Measurements from ENCODE around the gene EPS8. TPM values are rescaled to one million over a fixed set of nuclear protein-coding genes. Genes with fewer than 3 reads are reported as not detected.

Gene EPS8
- polyA plus RNA-seq, 1 donor (not counting 4 experiments of a cell fraction or from before 2014, with no cell fraction given): 4.0 TPM

DNA sequence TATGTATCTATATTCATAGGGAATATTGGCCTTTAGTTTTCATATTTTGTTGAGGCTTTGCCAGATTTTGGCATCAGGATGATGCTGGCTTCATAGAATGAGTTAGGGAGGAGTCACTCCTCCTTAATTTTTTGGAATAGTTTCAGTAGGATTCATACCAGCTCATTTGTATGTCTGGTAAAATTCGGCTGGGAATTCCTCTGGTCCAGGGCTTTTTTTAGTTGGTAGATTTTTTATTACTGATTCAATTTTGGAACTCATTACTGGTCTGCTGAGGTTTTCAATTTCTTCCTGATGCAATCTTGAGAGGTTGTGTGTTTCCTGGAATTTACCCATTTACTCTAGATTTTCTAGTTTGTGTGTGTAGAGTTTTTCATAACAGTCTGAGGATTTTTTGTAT, 175.2 kb downstream of the EPS8 start:
- H3K9ac ChIP-seq (ENCODE audit: control insufficient read depth, extremely low read depth, insufficient read depth, low read length): no peak overlapping the region
- H3K9me1 ChIP-seq (ENCODE audit: control insufficient read depth, extremely low read depth, insufficient read depth, low read length): no peaks in the 10 kb centered on the region
- no peaks in the 10 kb centered on the region for H3K9me3 ChIP-seq (ENCODE audit: control insufficient read depth, low read depth, low read length)
- dilution Hi-C loops (cut with MboI; ENCODE audit: extremely low pct_ligation_motif_present, low sequenced_read_pairs): no loop called here
- no peak overlapping the region for H3K4me3 ChIP-seq (ENCODE audit: control insufficient read depth in 2 of 3, extremely low read depth in 1 of 3, insufficient read depth in 2 of 3, low read depth in 1 of 3, low read length in 3 of 3)
- no peaks in the 10 kb centered on the region for H3K4me1 ChIP-seq (ENCODE audit: control insufficient read depth, extremely low read depth, insufficient read depth, low read length)
- TF ChIP-seq CTCF (optimal IDR thresholded peaks at IDR 0.05 in 1 of 3, IDR thresholded peaks at IDR 0.05 in 1 of 3, conservative IDR thresholded peaks at IDR 0.05 in 1 of 3; ENCODE audit: extremely low read depth in 1 of 3, insufficient read depth in 2 of 3, low read length in 3 of 3): no peak
- TF ChIP-seq EZH2 (IDR thresholded peaks at IDR 0.05; ENCODE audit: low read length): no peak
- FAIRE-seq: no peak
- H3K27ac ChIP-seq (ENCODE audit: control insufficient read depth, insufficient read depth, low read length): no peak overlapping the region
- H3K27me3 ChIP-seq (ENCODE audit: control insufficient read depth, extremely low read depth, insufficient read depth, low read length): no peaks in the 10 kb centered on the region
- no peaks in the 10 kb centered on the region for H3K36me3 ChIP-seq (ENCODE audit: control insufficient read depth in 2 of 2, extremely low read depth in 1 of 2, insufficient read depth in 2 of 2, low read length in 2 of 2)
- no peaks in the 10 kb centered on the region for H3K79me2 ChIP-seq (ENCODE audit: control insufficient read depth, insufficient read depth, low read length)
- H3K4me2 ChIP-seq (ENCODE audit: control insufficient read depth, extremely low read depth, insufficient read depth, low read depth, low read length): no peak overlapping the region
- no peaks in the 10 kb centered on the region for H4K20me1 ChIP-seq (ENCODE audit: control insufficient read depth, extremely low read depth, insufficient read depth, low read length)
- no peak overlapping the region for H2AFZ ChIP-seq (ENCODE audit: control insufficient read depth, low read length)
- no peak for DNase-seq (ENCODE audit: low read depth, low spot score)

DNA sequence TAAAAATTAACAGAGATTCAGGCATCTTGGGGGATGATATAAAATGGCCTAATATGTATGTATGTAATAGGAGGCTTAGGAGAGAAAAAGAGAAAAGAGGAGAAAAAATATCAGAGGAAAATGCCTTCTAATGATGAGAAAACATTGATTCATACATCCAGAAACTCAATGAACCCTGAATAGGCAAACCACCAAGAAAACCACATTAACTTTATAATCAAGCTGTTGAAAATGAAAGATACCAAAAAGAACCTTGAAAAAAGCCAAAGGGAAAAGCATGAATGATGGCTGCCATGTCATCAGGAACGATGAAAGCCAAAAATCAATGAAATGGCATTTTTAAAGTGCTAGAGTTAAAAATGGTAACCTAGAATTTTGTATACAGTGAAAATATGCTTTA, 180.2 kb downstream of the EPS8 start:
- Histone ChIP-seq H3K4me2 (ENCODE audit: control insufficient read depth, extremely low read depth, insufficient read depth, low read depth, low read length) (no peak overlapping the region), H3K27ac (ENCODE audit: control insufficient read depth, insufficient read depth, low read length) (no peak overlapping the region), H3K79me2 (ENCODE audit: control insufficient read depth, insufficient read depth, low read length) (no peaks in the 10 kb centered on the region), H3K4me3 (ENCODE audit: control insufficient read depth in 2 of 3, extremely low read depth in 1 of 3, insufficient read depth in 2 of 3, low read depth in 1 of 3, low read length in 3 of 3) (no peak overlapping the region), H2AFZ (ENCODE audit: control insufficient read depth, low read length) (no peak overlapping the region), H3K9ac (ENCODE audit: control insufficient read depth, extremely low read depth, insufficient read depth, low read length) (no peak overlapping the region), H3K27me3 (ENCODE audit: control insufficient read depth, extremely low read depth, insufficient read depth, low read length) (no peaks in the 10 kb centered on the region), H3K4me1 (ENCODE audit: control insufficient read depth, extremely low read depth, insufficient read depth, low read length) (no peaks in the 10 kb centered on the region), H3K36me3 (ENCODE audit: control insufficient read depth in 2 of 2, extremely low read depth in 1 of 2, insufficient read depth in 2 of 2, low read length in 2 of 2) (no peaks in the 10 kb centered on the region), H3K9me1 (ENCODE audit: control insufficient read depth, extremely low read depth, insufficient read depth, low read length) (no peaks in the 10 kb centered on the region), H3K9me3 (ENCODE audit: control insufficient read depth, low read depth, low read length) (no peaks in the 10 kb centered on the region), H4K20me1 (ENCODE audit: control insufficient read depth, extremely low read depth, insufficient read depth, low read length) (no peaks in the 10 kb centered on the region)
- TF ChIP-seq CTCF (optimal IDR thresholded peaks at IDR 0.05 in 1 of 3, IDR thresholded peaks at IDR 0.05 in 1 of 3, conservative IDR thresholded peaks at IDR 0.05 in 1 of 3; ENCODE audit: extremely low read depth in 1 of 3, insufficient read depth in 2 of 3, low read length in 3 of 3): no peak
- TF ChIP-seq EZH2 (IDR thresholded peaks at IDR 0.05; ENCODE audit: low read length): no peak
- no peak for FAIRE-seq
- DNase-seq (ENCODE audit: low read depth, low spot score): no peak
- dilution Hi-C loops (cut with MboI; ENCODE audit: extremely low pct_ligation_motif_present, low sequenced_read_pairs): no loop called here
